HG02571 (cell line): ENCODE data around the gene RTEL1.
"Not testable (repeated sequence)": the region's sequence is repeated elsewhere in the genome, so short reads cannot be mapped to it uniquely, and the experiment has no call there.

Experiments used
- ATAC-seq: cut with Tn5 transposase; IDR thresholded peaks from one replicate; pipeline ENCODE4 v1.9.1; 2021; ENCODE audit warnings: mild to moderate bottlenecking, moderate library complexity; ENCODE audit not compliant: unreplicated experiment

RTEL1 gene

DNA sequence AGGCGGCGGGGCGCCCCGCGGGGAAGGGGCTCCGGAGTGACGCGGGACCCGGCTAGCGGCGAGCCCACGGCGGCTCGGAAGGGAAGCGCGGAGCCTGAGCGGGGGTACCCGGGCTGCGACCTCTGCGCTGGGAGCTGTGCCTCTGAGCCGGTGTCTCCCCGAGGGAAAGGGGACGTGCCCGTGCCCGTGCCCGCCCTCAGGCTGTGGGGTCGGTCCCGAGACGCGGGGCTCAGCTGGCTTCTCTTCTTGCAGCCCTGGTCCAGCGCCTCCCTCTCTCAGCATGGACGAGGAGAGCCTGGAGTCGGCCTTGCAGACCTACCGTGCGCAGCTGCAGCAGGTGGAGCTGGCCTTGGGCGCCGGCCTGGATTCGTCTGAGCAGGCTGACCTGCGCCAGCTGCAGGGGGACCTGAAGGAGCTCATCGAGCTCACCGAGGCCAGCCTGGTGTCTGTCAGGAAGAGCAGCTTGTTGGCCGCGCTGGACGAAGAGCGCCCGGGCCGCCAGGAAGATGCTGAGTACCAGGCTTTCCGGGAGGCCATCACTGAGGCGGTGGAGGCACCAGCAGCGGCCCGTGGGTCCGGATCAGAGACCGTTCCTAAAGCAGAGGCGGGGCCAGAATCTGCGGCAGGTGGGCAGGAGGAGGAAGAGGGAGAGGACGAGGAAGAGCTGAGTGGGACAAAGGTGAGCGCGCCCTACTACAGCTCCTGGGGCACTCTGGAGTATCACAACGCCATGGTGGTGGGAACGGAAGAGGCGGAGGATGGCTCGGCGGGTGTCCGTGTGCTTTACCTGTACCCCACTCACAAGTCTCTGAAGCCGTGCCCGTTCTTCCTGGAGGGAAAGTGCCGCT is 50.4 kb downstream of the RTEL1 start:
- ATAC-seq, result peak; percentile 8

DNA sequence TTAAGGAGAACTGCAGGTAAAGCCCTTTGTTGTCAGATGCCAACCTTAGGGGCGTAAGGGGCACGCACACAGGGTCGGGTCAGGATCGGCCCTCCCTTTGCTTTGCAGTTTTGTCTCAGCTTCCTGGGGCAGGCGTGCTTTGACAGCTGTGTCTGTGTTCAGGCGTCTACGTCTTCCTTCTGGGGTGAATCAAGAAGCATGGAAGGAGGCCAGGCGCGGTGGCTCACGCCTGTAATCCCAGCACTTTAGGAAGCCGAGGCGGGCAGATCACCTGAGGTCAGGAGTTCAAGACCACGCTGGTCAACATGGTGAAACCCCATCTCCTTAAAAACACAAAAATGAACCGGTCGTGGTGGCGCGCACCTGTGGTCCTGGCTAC is 51.0 kb downstream of the RTEL1 start:
- ATAC-seq, result no peak

DNA sequence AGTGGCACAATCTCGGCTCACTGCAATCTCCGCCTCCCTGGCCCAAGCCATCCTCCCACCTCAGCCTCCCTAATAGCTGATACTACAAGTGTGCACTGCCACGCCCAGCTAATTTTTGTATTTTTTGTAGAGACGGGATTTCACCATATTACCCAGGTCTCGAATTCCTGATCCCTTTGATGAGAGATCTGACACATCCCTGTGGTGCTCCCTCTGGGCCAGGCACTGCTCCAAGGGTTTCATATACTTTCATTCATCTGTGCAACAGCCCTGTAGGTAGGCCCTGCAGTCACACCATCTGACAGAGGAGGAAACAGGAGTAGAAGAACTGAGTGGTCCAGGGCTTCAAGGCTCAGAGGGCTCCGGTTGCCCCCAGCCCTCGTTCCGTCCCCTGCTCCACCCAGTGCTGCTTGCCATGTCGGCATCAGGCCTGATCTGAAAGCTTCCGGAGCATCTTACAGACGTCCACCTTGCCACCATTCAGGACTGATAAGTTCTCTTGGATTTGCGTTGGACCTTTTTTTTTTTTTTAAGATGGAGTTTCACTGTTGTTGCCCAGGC is 53.1 kb downstream of the RTEL1 start:
- ATAC-seq, result no peak

DNA sequence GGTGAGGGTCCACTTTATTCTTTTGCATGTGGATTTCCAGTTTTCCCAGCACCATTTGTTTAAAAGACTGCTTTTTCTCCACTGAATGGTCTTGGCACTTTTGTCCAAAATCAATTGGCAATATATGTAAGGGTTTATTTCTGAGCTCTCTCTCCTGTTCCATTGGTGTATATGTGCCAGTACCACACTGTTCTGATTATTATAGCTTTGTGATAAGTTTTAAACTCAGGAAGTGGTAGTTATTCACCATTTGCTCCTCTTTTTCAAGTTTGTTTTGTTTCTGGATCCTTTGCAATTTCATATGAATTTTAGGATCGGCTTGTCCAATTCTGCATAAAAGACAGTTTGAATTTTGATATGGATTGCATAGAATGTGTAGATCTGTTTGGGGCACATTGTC is 54.1 kb downstream of the RTEL1 start:
- ATAC-seq, result no peak

DNA sequence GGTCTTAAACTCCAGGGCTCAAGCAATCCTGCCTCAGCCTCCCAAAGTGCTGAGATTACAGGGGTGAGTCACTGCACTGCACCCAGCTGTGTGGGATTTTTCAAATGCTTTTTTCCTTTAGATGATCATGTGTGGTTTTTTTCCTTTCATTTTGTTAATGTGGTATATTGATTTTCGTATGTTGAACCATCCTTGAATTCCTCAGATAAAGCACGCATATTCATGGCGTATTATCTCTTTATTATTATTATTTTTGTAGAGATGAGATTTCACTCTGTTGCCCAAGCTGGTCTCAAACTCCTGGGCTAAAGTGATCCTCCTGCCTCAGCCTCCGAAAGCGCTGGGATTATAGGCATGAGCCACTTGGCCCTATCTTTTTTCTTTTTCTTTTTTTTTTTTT is 56.7 kb downstream of the RTEL1 start:
- no peak for ATAC-seq

DNA sequence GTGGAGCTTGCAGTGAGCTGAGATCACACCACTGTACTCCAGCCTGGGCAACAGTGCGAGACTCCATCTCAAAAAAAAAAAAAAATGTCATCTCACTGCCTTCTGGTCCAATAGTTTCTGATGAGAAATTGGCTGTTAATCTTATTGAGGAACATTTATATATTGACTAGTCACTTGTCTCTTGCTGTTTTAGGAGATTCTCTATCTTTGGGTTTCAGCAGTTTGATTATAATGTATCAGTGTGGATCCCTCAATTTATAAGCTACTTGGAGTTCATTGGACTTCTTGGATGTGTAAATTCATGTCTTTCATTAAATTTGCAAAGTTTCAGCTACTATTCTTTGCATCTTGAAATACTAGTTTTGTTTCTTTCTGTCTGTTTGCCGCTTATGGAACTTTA is 60.9 kb downstream of the RTEL1 start:
- ATAC-seq, result no peak

DNA sequence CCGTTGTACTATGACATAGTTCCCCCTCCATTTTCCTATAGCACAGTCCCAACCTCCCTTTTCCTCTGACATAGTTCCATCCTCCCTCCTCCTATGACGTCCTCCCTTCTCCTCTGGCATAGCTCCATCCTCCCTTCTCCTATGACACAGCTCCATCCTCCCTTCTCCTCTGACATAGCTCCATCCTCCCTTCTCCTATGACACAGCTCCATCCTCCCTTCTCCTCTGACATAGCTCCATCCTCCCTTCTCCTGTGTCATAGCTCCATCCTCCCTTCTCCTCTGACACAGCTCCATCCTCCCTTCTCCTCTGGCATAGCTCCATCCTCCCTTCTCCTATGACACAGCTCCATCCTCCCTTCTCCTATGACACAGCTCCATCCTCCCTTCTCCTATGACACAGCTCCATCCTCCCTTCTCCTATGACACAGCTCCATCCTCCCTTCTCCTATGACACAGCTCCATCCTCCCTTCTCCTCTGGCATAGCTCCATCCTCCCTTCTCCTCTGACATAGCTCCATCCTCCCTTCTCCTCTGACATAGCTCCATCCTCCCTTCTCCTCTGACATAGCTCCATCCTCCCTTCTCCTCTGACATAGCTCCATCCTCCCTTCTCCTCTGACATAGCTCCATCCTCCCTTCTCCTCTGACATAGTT is 65.0 kb downstream of the RTEL1 start:
- not testable (repeated sequence) for ATAC-seq

DNA sequence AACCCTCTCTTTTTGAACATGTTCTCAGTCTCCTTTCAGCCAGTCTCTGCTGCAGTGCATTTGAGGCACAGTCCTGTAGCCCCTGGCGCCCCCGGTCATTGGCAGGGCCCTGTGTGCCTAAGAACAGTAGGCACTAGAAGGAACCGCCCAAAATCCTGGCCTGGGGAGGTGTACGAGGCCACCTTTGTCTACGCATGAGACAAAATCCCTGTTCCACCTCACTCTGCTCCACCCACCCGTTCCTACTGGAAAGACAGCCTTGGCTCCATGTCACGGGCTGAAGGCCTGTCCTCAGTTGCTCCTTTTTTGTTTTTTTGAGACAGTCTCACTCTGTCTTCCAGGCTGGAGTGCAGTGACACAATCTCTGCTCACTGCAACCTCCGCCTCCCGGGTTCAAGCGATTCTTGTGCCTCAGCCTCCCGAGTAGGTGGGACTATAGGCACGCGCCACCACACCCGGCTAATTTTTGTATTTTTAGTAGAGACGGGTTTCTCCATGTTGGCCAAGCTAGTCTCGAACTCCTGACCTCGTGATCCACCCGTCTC is 72.1 kb downstream of the RTEL1 start:
- not testable (repeated sequence) for ATAC-seq

DNA sequence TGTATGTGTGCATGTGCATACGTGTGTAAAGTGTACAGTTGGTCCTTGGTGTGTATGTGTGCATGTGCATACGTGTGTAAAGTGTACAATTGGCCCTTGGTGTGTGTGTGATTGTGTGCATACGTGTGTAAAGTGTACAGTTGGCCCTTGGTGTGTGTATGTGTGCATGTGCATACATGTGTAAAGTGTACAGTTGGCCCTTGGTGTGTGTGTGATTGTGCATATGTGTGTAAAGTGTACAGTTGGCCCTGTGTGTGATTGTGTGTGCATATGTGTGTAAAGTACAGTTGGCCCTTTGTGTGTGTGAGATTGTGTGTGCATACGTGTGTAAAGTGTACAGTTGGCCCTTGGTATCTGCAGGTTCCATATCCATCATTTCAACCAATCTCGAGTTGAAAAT is 73.3 kb downstream of the RTEL1 start:
- ATAC-seq, result no peak

DNA sequence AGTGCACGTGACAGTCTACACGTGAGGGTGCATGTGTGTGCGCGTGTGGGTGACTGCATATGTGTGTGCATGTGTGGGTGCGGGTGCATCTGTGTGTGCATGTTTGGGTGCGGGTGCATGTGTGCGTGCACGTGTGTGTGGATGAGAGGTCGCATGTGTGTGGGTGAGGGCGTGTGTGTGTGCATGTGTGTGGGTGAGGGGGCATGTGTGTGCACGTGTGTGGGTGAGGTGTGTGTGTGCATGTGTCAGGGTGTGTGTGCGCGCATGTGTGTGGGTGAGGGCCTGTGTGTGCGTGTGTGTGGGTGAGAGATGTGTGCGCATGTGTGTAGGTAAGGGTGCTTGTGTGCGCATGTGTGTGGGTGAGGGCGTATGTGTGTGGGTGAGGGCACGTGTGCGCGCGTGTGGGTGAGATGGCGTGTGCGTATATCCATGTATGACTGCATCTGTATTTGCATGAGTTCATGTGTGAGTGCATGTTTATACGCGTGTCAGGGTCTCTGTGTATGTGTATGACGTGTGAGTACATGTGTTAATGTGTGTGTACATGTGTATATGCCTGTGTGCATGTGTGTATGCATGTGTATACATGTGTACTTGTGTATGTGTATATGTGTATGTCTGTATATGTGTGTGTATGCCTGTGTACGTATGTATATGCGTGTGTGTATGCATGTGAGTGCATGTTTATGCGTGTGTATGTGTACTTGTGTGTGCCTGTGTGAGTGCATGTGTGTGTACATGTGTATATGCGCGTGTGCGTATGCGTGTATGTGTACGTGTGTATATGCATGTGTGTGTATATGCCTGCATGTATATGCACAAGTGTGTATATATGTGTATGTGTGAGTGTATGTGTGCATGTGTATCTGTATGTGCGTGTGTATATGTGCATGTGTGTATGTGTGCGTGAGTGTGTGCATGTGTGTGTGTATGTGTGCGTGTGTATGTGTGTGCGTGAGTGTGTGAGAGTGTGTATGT is 74.3 kb downstream of the RTEL1 start:
- ATAC-seq, result no peak

DNA sequence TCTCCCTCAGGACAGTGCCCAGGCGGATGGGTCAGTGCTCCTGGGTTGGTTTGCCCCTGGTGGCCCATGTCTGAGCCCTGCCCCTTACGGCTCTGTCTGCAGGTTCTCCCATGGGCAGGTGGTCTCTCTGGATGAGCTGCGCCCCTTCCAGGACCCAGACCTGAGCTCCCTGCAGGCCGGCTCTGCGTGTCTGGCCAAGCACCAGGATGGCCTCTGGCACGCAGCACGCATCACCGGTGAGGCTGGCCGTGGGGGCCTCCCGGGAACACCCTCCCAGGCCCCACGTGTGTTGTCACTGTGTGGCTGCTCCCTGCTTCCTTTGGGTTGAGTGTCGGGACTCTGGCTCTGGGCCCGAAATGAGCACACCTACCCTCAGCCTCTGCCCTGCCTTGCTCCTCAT is 75.0 kb downstream of the RTEL1 start:
- no peak for ATAC-seq

DNA sequence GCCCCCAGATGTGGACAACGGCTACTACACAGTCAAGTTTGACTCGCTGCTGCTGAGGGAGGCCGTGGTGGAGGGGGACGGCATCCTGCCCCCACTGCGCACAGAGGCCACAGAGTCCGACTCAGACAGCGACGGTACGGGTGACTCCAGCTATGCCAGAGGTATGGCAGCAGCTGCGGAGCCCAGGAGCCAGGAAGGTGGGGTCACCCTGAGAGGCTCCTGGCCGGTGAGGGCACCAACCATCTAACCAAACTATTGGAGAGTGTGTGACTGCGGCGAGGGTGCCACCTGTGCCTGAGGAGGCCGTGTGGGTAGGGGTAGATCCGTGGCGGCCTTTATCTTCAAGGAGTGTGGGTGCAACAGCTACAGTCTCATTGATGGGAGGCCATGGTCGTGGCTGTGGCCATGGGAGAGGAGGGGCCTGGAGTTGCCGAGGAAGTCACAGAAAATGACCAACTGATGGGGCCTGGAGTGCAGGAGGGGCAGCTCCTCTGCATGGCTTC is 75.5 kb downstream of the RTEL1 start:
- no peak for ATAC-seq

DNA sequence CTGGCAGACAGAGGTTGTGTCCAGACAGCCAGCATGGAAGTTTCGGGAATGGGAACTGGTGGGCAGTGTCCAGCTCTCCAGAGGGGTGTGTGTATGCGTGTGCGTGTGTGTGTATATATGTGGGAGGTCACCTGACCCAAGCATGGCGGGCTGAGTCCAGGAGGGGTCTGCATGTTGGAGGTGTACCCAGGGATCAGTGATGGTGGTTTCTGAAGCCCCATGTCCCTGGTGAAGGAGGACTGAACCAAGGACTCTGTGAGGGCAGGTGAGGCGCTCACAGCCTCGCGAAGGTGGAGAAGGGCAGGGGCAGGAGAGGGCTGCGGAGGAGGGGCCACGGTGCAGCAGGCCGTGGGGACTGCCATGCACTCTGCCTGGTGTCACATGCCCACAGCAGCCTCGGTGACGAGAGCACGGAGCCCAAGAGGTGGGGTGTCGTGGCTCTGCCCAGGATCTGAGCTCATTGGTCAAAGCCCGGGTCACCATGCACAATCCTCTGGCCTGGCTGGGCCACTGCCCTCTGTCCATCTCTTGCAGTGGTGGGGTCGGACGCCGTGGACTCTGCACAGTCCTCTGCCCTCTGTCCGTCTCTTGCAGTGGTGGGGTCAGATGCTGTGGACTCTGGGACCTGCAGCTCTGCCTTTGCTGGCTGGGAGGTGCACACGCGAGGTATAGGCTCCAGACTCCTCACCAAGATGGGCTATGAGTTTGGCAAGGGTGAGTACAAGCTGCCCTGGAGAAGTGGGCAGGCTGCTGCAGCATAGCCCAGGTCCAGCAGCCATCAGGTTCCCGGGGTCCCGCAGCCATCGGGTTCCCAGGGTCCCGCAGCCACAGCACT is 76.2 kb downstream of the RTEL1 start:
- ATAC-seq, result no peak

DNA sequence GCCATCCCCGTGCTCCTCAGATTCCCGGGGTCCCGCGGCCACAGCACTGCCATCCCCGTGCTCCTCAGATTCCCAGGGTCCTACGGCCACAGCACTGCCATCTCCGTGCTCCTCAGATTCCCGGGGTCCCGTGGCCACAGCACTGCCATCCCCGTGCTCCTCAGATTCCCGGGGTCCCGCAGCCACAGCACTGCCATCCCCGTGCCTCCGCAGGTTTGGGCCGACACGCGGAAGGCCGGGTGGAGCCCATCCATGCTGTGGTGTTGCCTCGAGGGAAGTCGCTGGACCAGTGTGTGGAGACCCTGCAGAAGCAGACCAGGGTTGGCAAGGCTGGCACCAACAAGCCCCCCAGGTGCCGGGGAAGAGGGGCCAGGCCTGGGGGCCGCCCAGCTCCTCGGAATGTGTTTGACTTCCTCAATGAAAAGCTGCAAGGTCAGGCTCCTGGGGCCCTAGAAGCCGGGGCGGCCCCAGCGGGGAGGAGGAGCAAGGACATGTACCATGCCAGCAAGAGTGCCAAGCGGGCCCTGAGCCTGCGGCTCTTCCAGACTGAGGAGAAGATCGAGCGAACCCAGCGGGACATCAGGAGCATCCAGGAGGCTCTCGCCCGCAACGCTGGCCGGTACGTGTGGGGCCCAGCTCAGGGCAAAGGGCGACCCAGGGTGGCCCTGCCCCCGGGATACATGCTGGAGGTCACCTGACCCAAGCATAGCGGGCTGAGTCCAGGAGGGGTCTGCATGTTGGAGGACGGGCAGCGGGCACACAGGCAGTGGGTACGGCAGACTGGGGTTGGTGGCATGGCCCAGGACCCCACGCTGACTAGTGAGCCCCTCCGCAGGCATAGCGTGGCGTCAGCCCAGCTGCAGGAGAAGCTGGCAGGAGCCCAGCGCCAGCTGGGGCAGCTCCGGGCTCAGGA is 77.1 kb downstream of the RTEL1 start:
- no peak for ATAC-seq

DNA sequence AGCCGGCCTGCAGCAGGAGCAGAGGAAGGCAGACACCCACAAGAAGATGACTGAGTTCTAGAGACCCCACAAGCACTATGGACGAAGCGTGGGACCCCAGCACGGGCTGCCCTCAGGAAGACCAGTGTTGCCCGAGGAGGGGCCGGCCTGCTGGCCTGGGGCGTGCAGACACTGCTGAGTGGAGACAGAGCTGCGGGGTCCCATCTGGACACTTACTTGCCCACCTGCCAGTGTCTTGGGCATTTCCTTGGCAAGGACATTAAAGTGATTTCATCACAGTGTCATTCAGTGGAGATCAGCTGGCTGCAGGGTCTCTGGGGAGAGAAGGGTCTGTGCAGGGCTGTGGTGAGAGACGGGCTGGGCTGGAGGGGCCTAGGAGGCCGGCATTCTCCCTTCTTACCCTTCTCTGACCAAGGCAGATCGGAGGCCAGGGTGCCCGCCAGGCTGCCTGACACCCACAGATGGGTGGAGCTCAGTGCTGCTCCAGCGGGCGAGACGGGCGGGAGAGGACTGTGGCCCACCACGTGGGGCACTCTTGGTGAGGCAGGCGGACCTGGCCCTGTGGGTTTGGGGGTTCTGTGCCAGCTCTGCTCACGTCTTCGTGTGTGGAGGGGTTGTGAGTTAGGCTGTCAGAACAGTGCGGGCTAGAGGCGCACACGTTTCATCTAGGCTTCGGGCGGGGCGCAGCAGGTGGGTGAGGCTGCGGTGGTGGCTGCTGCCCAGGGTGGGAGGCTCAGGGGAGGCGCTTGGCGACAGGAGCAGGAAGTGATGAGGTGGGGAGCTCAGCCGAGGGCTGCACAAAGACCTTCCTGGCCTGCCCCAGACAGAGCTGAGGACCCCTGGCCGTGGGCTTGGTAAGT is 78.0 kb downstream of the RTEL1 start, which contains the start of gene LIME1:
Gene LIME1, plus strand, starts transcription at position 806 of the 860 bp plus-strand sequence. CDS start 886 bp downstream, outside the sequence.
- no peak for ATAC-seq

DNA sequence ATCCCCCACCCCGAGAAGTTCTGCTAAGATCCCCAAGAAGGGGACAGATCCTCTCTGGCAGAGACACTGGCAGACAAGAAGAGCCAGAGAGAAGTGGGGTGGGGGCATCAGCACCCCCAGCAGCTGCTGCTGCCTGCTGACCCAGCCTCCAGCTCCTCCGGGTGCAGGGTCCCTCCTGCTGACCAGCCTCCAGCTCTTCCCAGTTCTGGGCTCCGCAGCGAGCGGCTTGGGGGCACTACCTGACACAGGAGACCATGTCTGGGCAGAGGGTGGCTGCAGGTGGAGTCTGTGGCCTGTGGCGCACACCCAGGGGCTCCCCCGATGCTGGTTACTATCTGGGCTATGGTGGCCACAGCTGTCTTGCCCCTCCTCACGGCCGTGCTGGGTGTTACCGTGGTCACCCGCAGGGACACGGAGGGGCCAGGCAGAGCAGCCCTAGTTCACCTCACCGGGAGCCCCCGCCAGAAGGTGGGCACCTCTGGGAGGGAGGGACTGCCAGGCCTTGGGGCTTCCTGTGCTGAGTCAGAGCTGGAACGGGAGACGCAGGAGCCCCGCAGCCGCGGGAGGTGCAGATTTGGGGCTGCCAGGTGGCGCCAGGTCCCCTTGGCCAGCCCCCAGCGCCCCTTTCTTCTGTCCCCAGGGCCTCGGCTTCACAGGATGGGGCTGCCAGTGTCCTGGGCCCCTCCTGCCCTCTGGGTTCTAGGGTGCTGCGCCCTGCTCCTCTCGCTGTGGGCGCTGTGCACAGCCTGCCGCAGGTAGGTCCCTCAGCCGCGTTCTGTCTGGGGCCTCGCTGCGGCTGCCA is 79.0 kb downstream of the RTEL1 start:
- no peak for ATAC-seq

DNA sequence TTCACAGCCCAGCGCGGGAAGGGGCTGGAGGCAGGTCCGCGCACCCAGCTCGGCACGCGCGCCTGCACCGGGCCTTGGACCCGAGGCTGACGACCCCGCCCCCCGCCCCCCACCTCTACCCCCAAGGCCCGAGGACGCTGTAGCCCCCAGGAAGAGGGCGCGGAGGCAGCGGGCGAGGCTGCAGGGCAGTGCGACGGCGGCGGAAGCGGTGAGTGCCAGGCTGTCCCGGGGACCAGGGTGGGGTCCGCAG is 79.5 kb downstream of the RTEL1 start:
- ATAC-seq, result no peak
